ENCODE data around the gene ODF2.
"Not testable (repeated sequence)": the region's sequence is repeated elsewhere in the genome, so short reads cannot be mapped to it uniquely, and the experiment has no call there.

The ODF2 gene

DNA sequence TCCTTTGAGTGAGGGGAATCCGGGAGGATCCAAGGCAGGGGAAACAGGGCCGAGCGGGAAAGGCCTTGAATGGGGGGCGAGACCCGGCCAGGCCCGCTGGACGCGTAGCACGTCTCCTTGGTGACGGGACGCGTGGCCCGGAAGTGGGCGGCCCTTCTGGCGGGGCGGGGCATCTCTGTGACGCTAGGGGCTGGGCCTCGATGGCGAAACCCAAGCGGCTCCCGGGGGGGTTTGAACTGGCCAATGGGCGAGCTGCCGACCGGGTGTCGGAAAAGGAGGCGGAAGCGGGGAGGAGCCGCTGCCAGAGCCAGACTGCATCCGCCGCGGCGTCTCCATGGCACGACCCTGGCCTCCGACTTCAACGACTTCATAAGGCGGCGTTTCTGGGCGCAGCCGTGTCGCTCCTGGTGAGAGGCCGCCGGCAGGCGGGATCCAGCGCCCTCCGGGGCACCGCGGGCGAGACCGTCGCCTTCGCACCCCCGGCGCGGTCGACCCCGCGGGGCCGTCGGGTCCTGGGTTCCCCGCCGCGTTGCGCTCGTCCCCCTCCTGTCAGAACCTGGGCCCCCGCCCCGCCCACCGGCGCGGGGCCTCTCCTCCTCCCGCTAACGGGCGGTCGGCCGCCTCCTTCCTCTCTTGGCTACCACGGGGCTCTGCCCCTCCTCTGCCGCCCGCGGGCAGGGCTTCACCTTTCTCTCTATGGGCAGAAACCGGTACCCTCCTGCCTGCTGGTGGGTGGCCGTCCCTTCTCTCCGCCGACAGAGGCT is at the start of gene ODF2:
ODF2 (plus strand) TSS at position 158 of the 764 bp plus-strand sequence; CDS start at position 244, 86 bp downstream.
- DNase-seq (ENCODE audit: low read depth in 2 of 2, low spot score in 1 of 2): peak; percentile 98 to 99

DNA sequence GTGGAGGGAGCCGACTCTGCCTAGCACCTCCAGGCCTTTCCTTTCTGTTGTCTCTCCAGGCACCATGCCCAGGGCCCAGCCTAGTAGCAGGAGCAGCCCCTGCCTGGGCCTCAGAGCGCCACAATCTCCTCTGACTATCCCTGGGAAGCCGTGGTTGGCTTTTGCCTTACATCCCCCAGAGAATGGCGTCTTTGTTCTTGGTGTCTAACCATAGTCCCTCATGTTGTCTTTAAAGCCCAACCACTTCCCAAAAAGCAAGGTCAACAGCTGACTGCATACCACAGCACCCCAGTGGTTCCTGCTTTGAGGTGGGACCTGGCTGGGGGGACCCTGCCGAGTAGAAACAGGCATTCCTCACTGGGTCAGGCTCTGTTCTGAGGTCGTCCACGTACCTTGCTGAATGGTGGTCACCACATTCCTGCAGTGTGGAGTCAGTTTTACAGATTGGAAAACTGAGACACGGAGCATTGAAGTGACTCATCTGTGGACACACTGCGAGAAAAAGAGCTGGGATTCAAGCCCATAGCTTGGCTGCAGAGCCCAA is 48.9 kb upstream of the ODF2 start:
- DNase-seq (ENCODE audit: low read depth in 2 of 2, low spot score in 1 of 2): no peak

- no peak for DNase-seq (ENCODE audit: low read depth in 2 of 2, low spot score in 1 of 2)
Measured at GRCh38 chr9:128408963-128409431, 46.8 kb upstream of the ODF2 start.

- DNase-seq (ENCODE audit: low read depth in 2 of 2, low spot score in 1 of 2): no peak
Measured at GRCh38 chr9:128409450-128409849, 46.4 kb upstream of the ODF2 start.

DNA sequence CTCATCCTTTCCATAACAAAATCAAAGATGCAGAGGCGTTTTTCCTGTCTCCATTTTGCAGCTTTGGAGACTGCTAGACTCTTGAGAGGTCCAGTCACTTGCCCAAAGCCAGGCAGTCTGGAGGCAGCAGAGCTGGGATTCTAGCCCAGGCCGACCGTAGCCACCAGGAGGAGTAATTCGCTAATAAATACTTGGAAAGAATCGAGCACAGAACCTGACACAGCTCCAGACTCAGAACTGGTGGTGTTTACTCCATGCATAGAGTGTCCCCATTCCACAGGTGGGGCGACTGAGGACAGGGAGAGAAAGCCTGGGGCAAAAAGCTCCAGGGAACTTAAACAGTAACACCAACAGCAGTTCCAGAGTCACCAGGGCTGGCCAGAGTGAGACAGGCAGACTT is 45.8 kb upstream of the ODF2 start:
- no peak for DNase-seq (ENCODE audit: low read depth in 2 of 2, low spot score in 1 of 2)

DNA sequence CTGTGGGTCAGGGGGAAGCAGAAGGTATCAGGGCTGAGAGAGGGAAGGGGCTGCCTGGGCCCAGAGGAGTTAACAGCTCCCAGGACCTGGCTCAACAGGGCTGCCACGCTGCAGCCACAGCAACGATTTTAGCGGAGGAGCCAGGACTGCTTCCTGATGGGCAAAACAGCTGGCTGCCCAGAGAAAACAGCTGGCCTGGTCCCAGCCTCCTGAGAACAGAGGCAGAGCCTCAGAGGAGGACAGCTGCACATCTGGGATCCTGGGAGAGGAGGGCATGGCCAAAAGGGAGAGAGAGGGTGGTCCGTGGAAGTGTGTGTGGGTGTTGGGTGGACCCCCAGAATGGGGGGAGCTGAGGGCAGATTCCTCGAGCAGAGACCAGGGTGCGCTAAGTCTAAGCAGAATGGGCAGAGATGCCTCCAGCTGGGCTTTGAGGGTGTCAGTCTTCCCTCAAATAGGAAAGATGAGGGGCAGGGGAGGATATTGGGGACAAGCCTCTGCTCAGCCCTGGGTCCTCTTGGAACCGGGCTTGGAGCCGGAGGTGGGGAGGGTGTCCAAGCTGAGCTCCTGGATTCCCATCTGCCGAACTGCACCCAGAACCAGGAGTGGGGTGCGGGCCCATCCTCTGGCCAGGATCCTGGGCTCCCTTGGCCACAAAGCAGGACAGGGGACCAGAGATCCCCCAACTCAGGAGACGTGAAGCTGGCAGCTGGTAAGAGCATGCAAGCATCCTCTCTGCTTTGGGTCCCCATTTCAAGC is 44.3 kb upstream of the ODF2 start:
- DNase-seq (ENCODE audit: low read depth in 2 of 2, low spot score in 1 of 2): no peak

- DNase-seq (ENCODE audit: low read depth in 2 of 2, low spot score in 1 of 2): no peak
Measured at GRCh38 chr9:128412120-128412790, 43.6 kb upstream of the ODF2 start.

DNA sequence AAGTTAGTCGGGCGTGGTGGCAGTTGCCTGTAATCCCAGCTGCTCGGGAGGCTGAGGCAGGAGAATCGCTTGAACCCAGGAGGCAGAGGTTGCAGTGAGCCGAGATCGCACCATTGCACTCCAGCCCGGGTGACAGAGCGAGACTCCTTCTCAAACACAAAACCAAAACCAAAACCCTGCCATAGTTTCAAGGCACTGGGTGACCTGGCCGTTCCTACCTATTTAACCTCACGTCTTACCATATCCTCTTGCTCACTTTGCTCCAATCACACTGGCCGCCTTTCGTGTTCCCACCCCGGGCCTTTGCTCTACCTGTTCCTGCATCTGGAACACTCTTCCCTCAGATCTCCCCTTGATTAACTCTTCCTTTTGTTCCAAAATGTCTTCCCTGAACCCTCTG is 42.1 kb upstream of the ODF2 start:
- DNase-seq (ENCODE audit: low read depth in 2 of 2, low spot score in 1 of 2): not testable (repeated sequence)

DNA sequence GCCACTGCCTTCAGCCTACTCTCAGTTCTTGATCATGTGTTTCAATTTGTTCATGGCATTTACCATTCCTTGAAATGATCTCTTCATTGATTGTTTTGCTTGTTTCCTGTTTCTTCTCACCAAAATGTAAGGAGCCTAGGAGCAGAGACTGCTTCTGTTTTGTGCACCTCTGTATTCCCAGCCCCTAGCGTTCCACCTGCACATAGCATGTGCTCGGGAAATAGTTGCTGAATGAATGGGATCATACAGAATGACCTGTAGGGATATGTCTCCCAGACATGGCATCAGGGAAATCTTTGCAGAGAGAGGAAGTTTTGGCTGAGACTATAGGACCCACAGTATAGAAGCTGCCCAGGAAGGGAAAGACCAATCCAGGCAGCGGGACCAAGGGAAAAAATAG is 41.3 kb upstream of the ODF2 start:
- DNase-seq (ENCODE audit: low read depth in 2 of 2, low spot score in 1 of 2): no peak

DNA sequence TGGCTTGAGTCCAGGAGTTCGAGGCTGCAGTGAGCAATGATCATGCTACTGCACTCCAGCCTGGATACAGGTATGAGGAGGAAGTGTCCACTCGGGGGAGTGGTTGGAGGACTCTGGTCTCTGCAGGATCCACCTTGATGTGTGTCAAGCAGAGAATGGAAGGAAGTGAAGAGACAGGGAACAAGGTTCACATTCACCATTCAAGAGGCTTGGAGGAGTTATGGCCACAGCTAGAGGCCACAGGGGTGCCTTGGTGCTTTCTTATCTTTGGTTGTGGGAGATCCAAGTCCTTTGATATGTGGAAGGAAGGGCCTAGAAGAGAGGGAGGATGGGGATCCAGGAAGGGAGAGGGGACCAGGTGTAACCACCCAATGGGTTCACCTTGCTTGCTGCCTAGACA is 40.5 kb upstream of the ODF2 start:
- DNase-seq (ENCODE audit: low read depth in 2 of 2, low spot score in 1 of 2): no peak

GRCh38 chr9:128416014-128416413 is 39.8 kb upstream of the ODF2 start:
- no peak for DNase-seq (ENCODE audit: low read depth in 2 of 2, low spot score in 1 of 2)

GRCh38 chr9:128416432-128417019 is 39.3 kb upstream of the ODF2 start:
- DNase-seq (ENCODE audit: low read depth in 2 of 2, low spot score in 1 of 2): no peak

DNA sequence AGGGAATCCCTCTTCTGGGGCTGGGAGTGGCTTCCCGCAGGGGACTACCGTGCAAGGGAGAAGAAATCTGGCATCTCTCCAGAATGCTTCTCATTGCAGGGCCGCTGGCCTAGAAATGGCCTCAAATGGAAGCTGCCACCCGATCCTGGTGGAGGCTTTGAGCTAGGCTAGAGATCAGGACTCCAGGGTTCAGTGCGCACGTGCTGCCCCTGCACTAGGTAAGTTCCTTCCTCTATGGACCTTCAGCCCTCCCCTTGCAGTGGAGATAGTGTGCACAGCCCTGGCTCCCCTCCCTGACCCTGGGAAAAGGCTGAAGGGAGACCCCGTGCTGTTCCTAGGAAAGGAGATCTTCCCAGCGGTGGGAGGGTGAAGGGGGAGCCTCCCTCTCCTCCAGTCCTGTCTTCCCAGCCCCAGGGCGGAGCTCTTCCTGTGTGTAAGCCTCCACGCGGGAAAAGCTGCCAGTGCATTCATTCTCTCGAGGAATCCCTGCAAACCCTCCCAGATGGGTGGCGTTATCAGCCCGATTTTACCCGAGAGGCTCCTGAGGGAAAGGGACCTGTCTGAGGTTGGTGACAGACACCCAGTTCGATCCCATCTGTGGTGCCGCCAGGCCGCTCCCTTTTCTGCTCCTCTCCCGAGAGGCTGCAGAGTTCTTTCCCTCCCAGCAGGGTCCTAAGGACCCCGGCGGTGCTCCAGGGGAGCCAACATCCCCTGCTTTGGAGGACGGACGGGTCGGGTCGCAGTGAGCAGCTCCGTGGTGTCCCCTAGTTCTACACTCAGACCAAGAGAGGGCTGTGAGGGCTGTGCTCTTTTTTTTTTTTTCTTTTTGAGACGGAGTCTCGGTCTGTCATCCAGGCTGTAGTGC is 36.5 kb upstream of the ODF2 start:
- no peak for DNase-seq (ENCODE audit: low read depth in 2 of 2, low spot score in 1 of 2)

DNA sequence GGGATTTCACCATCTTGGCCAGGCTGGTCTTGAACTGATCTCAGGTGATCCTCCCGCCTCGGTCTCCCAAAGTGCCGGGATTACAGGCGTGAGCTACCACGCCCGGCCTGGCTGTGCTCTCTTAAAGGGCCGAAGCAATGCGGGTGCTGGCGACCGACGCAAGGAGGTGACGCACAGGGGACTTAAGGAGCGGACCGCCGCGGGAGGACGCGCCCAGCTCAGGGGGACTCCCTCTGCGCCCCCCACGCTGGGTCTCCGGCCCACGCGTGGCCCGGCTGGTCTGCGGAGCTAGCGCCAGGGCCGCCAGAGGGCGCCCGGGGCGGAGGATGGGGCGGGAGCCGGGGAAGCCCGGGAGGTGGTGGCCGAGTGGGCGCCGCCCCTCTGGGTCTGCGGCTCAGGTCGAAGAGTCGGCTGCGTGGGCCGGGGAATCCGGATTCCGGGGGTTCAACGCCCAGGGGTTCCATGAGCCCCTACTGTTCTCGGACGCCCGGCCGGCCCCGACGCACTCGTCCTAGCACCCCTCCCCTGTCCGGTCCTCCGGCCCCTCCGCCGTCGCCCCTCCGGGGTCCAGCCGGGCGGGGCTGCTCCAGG is 35.7 kb upstream of the ODF2 start:
- DNase-seq (ENCODE audit: low read depth in 2 of 2, low spot score in 1 of 2): peak; percentile 31 to 45

DNA sequence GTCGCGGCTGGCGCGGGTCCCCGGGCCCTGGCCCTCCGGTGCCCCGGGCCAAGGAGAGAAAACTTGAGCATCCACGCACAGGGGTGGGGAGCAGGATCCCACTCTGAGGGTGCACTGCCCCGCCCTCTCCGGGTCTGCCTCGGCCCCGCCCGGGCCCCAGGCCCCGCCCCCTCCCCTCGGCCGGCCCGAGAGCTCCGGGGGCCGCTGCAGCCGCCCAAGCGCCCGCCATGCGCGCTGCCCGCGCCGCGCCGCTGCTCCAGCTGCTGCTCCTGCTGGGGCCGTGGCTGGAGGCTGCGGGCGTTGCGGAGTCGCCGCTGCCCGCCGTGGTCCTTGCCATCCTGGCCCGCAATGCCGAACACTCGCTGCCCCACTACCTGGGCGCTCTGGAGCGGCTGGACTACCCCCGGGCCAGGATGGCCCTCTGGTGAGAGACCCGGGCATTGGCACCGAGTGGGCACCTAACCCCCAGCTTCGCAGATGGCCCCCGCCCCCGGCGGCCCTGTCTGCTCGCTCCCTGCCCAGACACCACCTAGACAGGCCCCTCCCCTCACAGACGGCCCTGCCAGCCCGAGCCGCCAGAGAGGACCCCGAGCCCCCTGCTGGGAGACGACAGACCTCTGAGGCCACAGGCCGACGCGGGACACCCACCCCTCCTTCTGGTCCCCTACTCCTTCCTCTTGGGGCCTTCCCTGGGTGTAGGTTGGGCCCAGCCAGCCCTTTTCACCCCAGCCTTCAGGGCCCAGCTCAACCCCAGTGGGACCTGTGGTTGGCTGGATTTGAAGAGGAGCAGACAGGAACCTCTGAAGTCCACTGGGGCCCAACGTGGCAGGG is 34.9 kb upstream of the ODF2 start, which contains the start of gene CERCAM:
CERCAM (plus strand) TSS at position 207 of the 831 bp plus-strand sequence; CDS start at position 228, 21 bp downstream.
- DNase-seq (ENCODE audit: low read depth in 2 of 2, low spot score in 1 of 2): peak in 1 of 2 donors; percentile 24

GRCh38 chr9:128421482-128421996 is 34.3 kb upstream of the ODF2 start:
- no peak for DNase-seq (ENCODE audit: low read depth in 2 of 2, low spot score in 1 of 2)

- DNase-seq (ENCODE audit: low read depth in 2 of 2, low spot score in 1 of 2): not testable (repeated sequence)
Measured at GRCh38 chr9:128422022-128422782, 33.6 kb upstream of the ODF2 start.

DNA sequence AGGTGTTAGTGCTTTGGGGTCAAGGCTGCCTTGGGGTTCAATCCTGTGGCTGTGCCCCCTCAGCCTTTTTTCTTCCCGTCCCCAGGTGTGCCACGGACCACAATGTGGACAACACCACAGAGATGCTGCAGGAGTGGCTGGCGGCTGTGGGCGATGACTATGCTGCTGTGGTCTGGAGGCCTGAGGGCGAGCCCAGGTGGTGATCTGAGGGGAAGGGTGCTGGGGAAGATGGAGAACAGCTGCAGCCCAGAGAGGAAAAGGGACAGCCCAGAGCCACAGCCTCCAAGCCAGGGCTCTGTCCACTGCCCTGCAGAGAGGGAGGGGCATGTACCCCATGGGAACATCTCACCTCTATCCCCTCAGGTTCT is 33.0 kb upstream of the ODF2 start:
- no peak for DNase-seq (ENCODE audit: low read depth in 2 of 2, low spot score in 1 of 2)
